ENCODE measurements around the gene PPARD. TPM values are rescaled to one million over a fixed set of nuclear protein-coding genes. Genes with fewer than 3 reads are reported as not detected.

Gene PPARD
- total and polyA plus RNA-seq, 2 of the 13 experiments (the other 11 are each of a cell fraction or from before 2014, with no cell fraction given): 6.1 to 13.3 TPM

GRCh38 chr6:35428421-35429149, 86.2 kb downstream of the PPARD start (continued):
- no peak for TF ChIP-seq ZNF530 (CRISPR knock-in tag; IDR thresholded peaks at IDR 0.05; ENCODE audit: low read depth)
- TF ChIP-seq STAT6 (CRISPR knock-in tag; IDR thresholded peaks at IDR 0.05; ENCODE audit: borderline replicate concordance): no peak
- no peak for TF ChIP-seq ETV6 (CRISPR knock-in tag; conservative IDR thresholded peaks at IDR 0.05)
- no peak for TF ChIP-seq ZNF720 (CRISPR knock-in tag; IDR thresholded peaks at IDR 0.05)
- peak; percentile 68; the same call in 1 of the 2 replicates for TF ChIP-seq HMG20A (CRISPR knock-in tag; IDR thresholded peaks at IDR 0.05; ENCODE audit: borderline replicate concordance)
- TF ChIP-seq GZF1 (CRISPR knock-in tag; IDR thresholded peaks at IDR 0.05): no peak
- no peak for TF ChIP-seq RNF2 (conservative IDR thresholded peaks at IDR 0.05; ENCODE audit: low read depth)
- TF ChIP-seq U2AF1 (optimal IDR thresholded peaks at IDR 0.05; ENCODE audit: low read depth, low read length): no peak
- TF ChIP-seq THYN1 (CRISPR knock-in tag; IDR thresholded peaks at IDR 0.05; ENCODE audit: borderline replicate concordance, low read depth): no peak
- TF ChIP-seq ZNF580 (CRISPR knock-in tag; IDR thresholded peaks at IDR 0.05; ENCODE audit: borderline replicate concordance, low read depth): 0 out of 2 replicates have a peak, but pooled peaks have one; percentile 53
- 0 out of 2 replicates have a peak, but pooled peaks have one; percentile 16 for TF ChIP-seq AKAP8 (CRISPR knock-in tag; IDR thresholded peaks at IDR 0.05)
- no peak for TF ChIP-seq ZFP90 (CRISPR knock-in tag; IDR thresholded peaks at IDR 0.05; ENCODE audit: borderline replicate concordance)
- TF ChIP-seq NFE2L1 (CRISPR knock-in tag; IDR thresholded peaks at IDR 0.05; ENCODE audit: borderline replicate concordance): no peak
- TF ChIP-seq EP300 (IDR thresholded peaks at IDR 0.05; ENCODE audit: low read depth in 2 of 2, low read length in 2 of 2): peak in 1 of 2 experiments; percentile 64; a peak in 1 of 4 replicates
- no peak; the same call in 1 of the 2 replicates for TF ChIP-seq EP300 (CRISPR knock-in tag; IDR thresholded peaks at IDR 0.05; ENCODE audit: borderline replicate concordance)
- peak; percentile 65; the same call in 1 of the 2 replicates for TF ChIP-seq ZNF281 (CRISPR knock-in tag; IDR thresholded peaks at IDR 0.05; ENCODE audit: borderline replicate concordance)
- no peak for TF ChIP-seq ZBTB20 (CRISPR knock-in tag; IDR thresholded peaks at IDR 0.05; ENCODE audit: borderline replicate concordance, low read depth)
- TF ChIP-seq ZNF570 (CRISPR knock-in tag; IDR thresholded peaks at IDR 0.05; ENCODE audit: borderline replicate concordance): no peak
- no peak for TF ChIP-seq ZKSCAN1 (IDR thresholded peaks at IDR 0.05; ENCODE audit: low read length)
- TF ChIP-seq SRSF4 (IDR thresholded peaks at IDR 0.05; ENCODE audit: low read depth, low read length, poor library complexity, severe bottlenecking): no peak
- peak; percentile 86 for TF ChIP-seq ZGPAT (CRISPR knock-in tag; IDR thresholded peaks at IDR 0.05)
- TF ChIP-seq ZNF263 (CRISPR knock-in tag; IDR thresholded peaks at IDR 0.05): no peak
- TF ChIP-seq SP1 (IDR thresholded peaks at IDR 0.05): no peak
- no peak for TF ChIP-seq SP1 (CRISPR knock-in tag; IDR thresholded peaks at IDR 0.05)

Data from HepG2 (cell line).